Astrocyte of the spinal cord (primary cell): ENCODE results near the gene LHFPL2.

Experiments
- DNase-seq: peaks from one replicate; pipeline ENCODE4 v3.0.0; 2011; ENCODE audit warnings: low read depth, low spot score
- H3K4me3 ChIP-seq: 2 replicates; pipeline ENCODE4 v1.5.1; 2011; ENCODE audit warnings: low read depth, mild to moderate bottlenecking, low read length, moderate library complexity
- in situ Hi-C: cut with HindIII; loops from 2 replicates; pipeline ENCODE4 v1.10.0; 2017; ENCODE audit warnings: low sequenced_read_pairs
- TF ChIP-seq, protein P1 (sequence below): IDR thresholded peaks from 2 replicates; pipeline ENCODE4 v1.5.1; 2012; ENCODE audit warnings: low read depth, mild to moderate bottlenecking, low read length, inconsistent platforms

Gene LHFPL2

DNA sequence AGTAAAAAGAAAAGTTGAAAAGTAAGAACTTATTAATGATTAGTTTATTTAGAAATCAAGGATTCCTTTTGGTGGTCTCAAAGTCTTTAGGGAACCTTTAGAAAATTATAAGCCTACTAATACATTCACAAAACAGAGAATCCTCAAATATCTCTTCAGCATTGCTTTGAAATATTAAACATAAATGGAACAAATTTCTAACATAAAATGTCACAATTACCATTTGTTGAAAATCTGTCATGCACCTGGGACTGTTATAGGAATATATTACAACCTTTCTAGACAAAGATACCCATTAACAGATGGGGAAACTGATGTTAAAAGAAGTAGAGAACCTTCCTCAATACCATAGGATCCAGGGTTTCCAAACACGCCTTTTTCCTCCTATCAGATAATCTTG, 83.2 kb downstream of the LHFPL2 start:
- TF ChIP-seq, protein P1, sequence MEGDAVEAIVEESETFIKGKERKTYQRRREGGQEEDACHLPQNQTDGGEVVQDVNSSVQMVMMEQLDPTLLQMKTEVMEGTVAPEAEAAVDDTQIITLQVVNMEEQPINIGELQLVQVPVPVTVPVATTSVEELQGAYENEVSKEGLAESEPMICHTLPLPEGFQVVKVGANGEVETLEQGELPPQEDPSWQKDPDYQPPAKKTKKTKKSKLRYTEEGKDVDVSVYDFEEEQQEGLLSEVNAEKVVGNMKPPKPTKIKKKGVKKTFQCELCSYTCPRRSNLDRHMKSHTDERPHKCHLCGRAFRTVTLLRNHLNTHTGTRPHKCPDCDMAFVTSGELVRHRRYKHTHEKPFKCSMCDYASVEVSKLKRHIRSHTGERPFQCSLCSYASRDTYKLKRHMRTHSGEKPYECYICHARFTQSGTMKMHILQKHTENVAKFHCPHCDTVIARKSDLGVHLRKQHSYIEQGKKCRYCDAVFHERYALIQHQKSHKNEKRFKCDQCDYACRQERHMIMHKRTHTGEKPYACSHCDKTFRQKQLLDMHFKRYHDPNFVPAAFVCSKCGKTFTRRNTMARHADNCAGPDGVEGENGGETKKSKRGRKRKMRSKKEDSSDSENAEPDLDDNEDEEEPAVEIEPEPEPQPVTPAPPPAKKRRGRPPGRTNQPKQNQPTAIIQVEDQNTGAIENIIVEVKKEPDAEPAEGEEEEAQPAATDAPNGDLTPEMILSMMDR = no peak
- no peak for DNase-seq
- in situ Hi-C loops = no loop called here
- H3K4me3 ChIP-seq = no peak overlapping the region

DNA sequence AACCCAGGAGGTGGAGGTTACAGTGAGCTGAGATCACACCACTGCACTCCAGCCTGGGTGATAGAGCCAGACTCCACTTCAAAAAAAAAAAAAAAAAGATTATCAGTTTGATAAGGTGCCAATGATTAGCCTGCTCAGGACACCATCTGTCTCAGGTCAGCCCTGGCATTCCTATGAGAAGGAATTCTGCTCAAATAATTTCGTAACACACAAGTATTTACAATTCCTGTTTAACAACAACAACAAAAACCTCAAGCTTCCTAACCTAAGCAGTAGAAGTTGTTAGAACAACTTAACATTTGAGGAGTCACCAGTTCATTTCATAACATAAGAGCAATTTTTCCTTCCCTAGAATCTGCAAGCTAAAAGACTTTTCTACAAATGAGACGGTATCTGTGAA, 85.0 kb downstream of the LHFPL2 start:
- no peak for DNase-seq
- in situ Hi-C loops = no loop called here
- TF ChIP-seq, protein P1 = no peak

DNA sequence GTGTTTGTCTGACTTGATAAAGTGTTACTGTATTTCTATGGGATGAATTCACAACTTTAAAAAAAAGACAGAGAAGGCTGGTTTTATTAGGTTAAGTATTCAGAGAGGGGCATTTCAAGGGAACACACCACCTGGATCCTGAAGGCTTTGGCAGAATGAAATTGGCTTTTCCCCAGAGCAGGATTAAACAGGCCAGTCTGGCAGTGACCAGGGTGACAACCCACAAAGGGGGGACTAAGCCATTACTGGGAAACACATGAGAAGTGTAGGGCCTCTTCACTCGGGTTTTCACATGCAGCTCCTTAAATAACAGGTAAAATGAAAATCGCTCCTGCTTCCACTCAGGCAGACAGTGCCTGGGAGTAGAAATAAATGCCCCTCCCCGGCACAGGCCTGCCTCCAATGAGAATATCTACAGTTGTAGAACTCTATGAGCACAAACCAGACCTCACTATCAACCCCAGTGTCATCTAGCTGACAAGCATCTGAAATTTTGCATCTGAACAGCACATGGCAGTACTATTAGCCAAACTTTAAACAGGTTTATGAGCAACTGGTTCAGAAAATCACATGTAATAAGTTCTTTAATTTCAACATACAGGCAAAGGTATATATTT, 85.8 kb downstream of the LHFPL2 start:
- no peak for DNase-seq
- in situ Hi-C loops = no loop called here
- no peak overlapping the region for H3K4me3 ChIP-seq
- TF ChIP-seq, protein P1 = no peak

More for the DNA sequence above, 85.0 kb downstream of the LHFPL2 start:
- no peak overlapping the region for H3K4me3 ChIP-seq

DNA sequence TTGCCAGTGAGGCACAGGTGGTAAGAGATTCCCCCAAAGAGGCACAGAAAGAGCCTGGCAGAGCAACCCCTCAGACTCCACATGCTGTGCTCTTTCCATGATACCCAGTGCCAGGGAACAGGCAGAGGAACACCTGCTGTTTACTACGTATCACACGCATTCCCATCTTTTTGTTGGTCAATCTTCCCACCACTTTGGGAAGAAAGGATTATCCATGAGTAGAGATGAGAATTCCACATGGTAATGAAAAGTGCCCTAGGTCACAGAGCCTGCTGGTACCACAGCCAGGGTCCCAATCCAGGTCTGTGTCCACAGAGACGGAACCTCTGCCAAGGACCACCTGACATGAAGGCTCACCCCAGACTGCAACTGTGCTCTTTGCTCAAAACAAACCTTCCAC, 86.6 kb downstream of the LHFPL2 start:
- TF ChIP-seq, protein P1 = no peak
- in situ Hi-C loops = no loop called here
- no peak for DNase-seq
- no peak overlapping the region for H3K4me3 ChIP-seq

DNA sequence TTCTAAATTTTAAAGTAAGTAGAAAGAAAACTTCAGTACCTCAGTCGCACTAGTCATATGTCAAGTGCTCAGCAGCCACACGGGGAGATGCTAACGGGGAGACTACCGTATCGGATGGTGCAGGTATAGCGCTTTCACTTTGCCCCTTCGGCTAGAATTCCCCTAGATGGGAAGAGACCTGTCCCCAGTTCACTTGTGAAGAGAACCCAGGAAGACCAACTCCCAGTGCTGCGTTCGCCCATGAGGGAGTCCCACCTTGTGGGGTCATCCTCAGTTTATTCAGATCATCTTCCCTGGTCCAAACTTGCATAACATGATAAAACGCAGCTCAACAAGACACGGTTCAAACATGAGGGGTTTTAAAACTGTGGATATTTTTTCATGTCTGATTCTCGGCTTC, 87.3 kb downstream of the LHFPL2 start:
- TF ChIP-seq, protein P1 = no peak
- no peak overlapping the region for H3K4me3 ChIP-seq
- in situ Hi-C loops = no loop called here
- DNase-seq = no peak

DNA sequence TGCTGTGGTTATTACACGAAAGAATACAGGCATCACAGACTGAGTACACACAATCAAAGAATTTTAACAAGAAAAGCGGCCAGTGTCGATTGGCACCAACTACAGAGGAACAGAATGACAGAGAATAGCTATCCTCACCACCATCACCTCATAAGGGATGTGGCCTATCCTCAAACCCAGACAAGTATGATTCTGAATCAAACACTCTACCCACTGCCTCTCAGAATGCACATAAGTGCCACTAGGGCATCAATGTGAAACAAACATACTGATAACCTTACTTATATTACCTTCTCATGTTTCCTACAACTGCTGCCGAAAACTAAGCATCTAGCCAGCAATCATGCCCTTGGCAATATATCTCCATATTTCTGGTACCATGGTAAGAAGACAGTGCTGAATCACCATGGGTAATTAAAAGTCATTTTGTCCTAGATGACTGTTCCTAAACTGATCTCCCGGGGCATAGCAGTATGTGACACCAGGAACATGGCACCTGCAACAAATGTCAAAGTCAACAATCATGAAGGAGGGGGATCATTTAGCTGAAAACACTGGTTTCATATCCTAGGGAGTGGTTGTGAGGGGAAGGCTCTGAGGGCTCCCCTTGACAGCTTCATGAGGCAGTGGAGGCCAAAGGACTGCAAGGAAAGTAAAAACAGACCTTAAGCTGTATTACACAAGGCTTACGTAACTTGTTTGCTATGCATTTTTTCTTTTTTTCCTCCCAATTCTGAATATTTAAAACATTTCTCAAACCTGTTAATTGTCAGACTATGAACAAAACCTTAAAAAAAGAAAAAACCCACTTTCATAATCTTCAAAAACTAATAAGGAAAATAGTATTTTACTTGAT, 88.3 kb downstream of the LHFPL2 start:
- in situ Hi-C loops = no loop called here
- DNase-seq = no peak
- H3K4me3 ChIP-seq = no peak overlapping the region
- TF ChIP-seq, protein P1 = no peak
